HG03565 (cell line): ENCODE data around the gene TNK2.

Experiments
- ATAC-seq: cut with Tn5 transposase; IDR thresholded peaks from one replicate; pipeline ENCODE4 v1.9.1; 2021; ENCODE audit warnings: mild to moderate bottlenecking, moderate library complexity; ENCODE audit not compliant: unreplicated experiment

The TNK2 gene

GRCh38 chr3:195854628-195855294 lies 53.6 kb downstream of the TNK2 start:
- no peak for ATAC-seq

GRCh38 chr3:195853996-195854395 lies 54.4 kb downstream of the TNK2 start:
- ATAC-seq = no peak

GRCh38 chr3:195853036-195853435 lies 55.3 kb downstream of the TNK2 start:
- no peak for ATAC-seq

- peak; percentile 87 for ATAC-seq
Measured at GRCh38 chr3:195850857-195851543, 57.4 kb downstream of the TNK2 start.

- no peak for ATAC-seq
Measured at GRCh38 chr3:195849322-195850074, 58.9 kb downstream of the TNK2 start.

- ATAC-seq = no peak
Measured at GRCh38 chr3:195847055-195847950, 61.0 kb downstream of the TNK2 start.

GRCh38 chr3:195845483-195845882 lies 62.9 kb downstream of the TNK2 start:
- no peak for ATAC-seq

- ATAC-seq = no peak
Measured at GRCh38 chr3:195844671-195845218, 63.6 kb downstream of the TNK2 start.

GRCh38 chr3:195839260-195840010 lies 68.9 kb downstream of the TNK2 start:
- ATAC-seq = no peak

- ATAC-seq = peak; percentile 37
Measured at GRCh38 chr3:195838714-195839113, 69.6 kb downstream of the TNK2 start.

GRCh38 chr3:195836476-195837135 lies 71.7 kb downstream of the TNK2 start:
- no peak for ATAC-seq

- ATAC-seq = no peak
Measured at GRCh38 chr3:195835791-195836190, 72.6 kb downstream of the TNK2 start.

- ATAC-seq = no peak
Measured at GRCh38 chr3:195834675-195835583, 73.4 kb downstream of the TNK2 start.

GRCh38 chr3:195829897-195830254 lies 78.5 kb downstream of the TNK2 start:
- ATAC-seq = no peak

GRCh38 chr3:195828762-195829161 lies 79.6 kb downstream of the TNK2 start:
- ATAC-seq = no peak

GRCh38 chr3:195825857-195826804 lies 82.2 kb downstream of the TNK2 start:
- ATAC-seq = no peak

- ATAC-seq = no peak
Measured at GRCh38 chr3:195825191-195825588, 83.2 kb downstream of the TNK2 start.
